Measurements from ENCODE around the gene PRICKLE2.

The PRICKLE2 gene

GRCh38 chr3:64224826-64225610 lies at the start of gene PRICKLE2:
Gene PRICKLE2, minus strand, starts transcription at chr3:64225466. Its CDS starts 26,539 bp downstream, at chr3:64198927.
- DNase-seq (ENCODE audit: low read depth in 2 of 2): no peak

- no peak for DNase-seq (ENCODE audit: low read depth in 2 of 2)
Measured at GRCh38 chr3:64272842-64273241, 47.6 kb upstream of the PRICKLE2 start.

- no peak for DNase-seq (ENCODE audit: low read depth in 2 of 2)
Measured at GRCh38 chr3:64272271-64272670, 47.0 kb upstream of the PRICKLE2 start.

- DNase-seq (ENCODE audit: low read depth in 2 of 2): no peak
Measured at GRCh38 chr3:64271631-64272030, 46.4 kb upstream of the PRICKLE2 start.

GRCh38 chr3:64270866-64271260 lies 45.6 kb upstream of the PRICKLE2 start:
- DNase-seq (ENCODE audit: low read depth in 2 of 2): no peak

GRCh38 chr3:64270142-64270865 lies 45.0 kb upstream of the PRICKLE2 start:
- no peak for DNase-seq (ENCODE audit: low read depth in 2 of 2)

- DNase-seq (ENCODE audit: low read depth in 2 of 2): no peak
Measured at GRCh38 chr3:64268926-64269325, 43.7 kb upstream of the PRICKLE2 start.

- peak in 1 of 2 experiments; percentile 30 for DNase-seq (ENCODE audit: low read depth in 2 of 2)
Measured at GRCh38 chr3:64267721-64268604, 42.7 kb upstream of the PRICKLE2 start.

GRCh38 chr3:64266983-64267382 lies 41.7 kb upstream of the PRICKLE2 start:
- DNase-seq (ENCODE audit: low read depth in 2 of 2): no peak

GRCh38 chr3:64266065-64266931 lies 41.0 kb upstream of the PRICKLE2 start:
- DNase-seq (ENCODE audit: low read depth in 2 of 2): peak; percentile 98

- DNase-seq (ENCODE audit: low read depth in 2 of 2): no peak
Measured at GRCh38 chr3:64265646-64266045, 40.4 kb upstream of the PRICKLE2 start.

- no peak for DNase-seq (ENCODE audit: low read depth in 2 of 2)
Measured at GRCh38 chr3:64264501-64265109, 39.3 kb upstream of the PRICKLE2 start.

GRCh38 chr3:64262574-64263114 lies 37.4 kb upstream of the PRICKLE2 start:
- DNase-seq (ENCODE audit: low read depth in 2 of 2): no peak

- no peak for DNase-seq (ENCODE audit: low read depth in 2 of 2)
Measured at GRCh38 chr3:64260431-64260830, 35.2 kb upstream of the PRICKLE2 start.

- DNase-seq (ENCODE audit: low read depth in 2 of 2): peak; percentile 34 to 45
Measured at GRCh38 chr3:64259636-64260035, 34.4 kb upstream of the PRICKLE2 start.

- no peak for DNase-seq (ENCODE audit: low read depth in 2 of 2)
Measured at GRCh38 chr3:64257100-64257755, 32.0 kb upstream of the PRICKLE2 start.

- DNase-seq (ENCODE audit: low read depth in 2 of 2): no peak
Measured at GRCh38 chr3:64255741-64256340, 30.6 kb upstream of the PRICKLE2 start.

- DNase-seq (ENCODE audit: low read depth in 2 of 2): no peak
Measured at GRCh38 chr3:64254443-64254842, 29.2 kb upstream of the PRICKLE2 start.

- no peak for DNase-seq (ENCODE audit: low read depth in 2 of 2)
Measured at GRCh38 chr3:64253689-64254088, 28.4 kb upstream of the PRICKLE2 start.

All from fibroblast of skin of left biceps (primary cell).